HS-27A (cell line): ENCODE measurements around the gene ITGA11.
"Not testable (repeated sequence)": the region's sequence is repeated elsewhere in the genome, so short reads cannot be mapped to it uniquely, and the experiment has no call there.

Source experiments
- DNase-seq: peaks from one replicate; pipeline ENCODE4 v3.0.0-alpha.2; 2012; ENCODE audit warnings: low read depth, missing footprints

The ITGA11 gene

DNA sequence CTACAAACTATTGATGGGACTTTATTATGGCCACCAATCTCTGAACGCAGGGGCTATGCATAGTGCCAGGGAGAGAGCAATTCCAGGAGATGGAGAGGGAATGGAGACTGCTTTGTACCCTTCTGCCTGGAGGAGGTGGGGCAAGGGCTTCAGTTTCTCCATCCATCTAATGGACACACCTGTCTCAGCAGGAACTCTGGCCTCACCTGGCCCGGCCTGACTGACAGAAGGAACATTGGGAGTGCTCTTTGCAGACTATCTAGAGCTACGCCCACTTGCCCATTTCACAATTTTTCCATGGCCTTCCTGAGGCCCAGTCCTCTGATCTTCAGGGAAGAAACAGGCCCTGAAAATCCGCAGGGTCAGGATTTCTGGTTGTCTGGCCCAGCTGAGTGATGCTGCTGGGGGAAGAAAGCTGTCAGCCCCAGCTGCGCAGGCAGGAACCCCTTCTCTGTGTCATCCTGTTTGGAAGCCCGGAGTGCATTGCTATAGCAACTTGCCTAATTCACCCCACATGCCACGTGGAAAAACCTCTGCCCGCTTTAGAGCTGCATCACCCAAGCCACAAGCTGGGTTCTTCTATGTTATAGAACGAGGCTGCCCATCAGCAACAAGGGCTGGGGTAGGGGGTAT lies 6.4 kb downstream of the ITGA11 start:
- no peak for DNase-seq

DNA sequence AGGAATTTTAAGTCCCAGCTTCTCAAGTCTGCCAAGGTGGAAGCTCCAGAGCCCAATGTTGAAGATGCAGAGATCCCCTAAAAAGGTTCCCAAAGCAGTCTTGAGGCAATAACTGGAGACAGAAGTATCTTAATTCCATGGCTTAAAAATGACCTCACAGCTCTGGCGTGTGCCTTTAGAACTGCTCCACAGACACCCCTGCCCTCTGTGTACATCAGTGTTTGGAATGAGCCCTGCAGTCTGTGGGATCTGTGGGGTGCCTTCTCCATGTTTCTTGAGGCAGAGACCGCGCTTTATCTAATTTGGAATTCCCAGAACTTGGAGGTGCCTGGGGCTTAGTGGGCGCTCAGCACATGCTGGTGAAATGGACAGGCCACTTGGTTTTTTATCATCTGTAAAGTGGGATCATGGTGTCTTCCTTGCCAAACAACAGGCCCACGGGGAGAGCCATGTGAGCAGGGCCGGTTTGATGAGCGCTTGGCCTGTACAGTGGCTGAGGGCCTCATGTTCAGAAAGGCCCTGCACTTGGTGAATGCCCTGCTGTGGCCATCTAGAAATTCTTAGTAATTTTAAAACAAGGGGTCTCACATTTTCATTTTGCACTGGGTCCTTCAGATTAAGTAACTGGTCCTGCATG lies 7.1 kb downstream of the ITGA11 start:
- no peak for DNase-seq

DNA sequence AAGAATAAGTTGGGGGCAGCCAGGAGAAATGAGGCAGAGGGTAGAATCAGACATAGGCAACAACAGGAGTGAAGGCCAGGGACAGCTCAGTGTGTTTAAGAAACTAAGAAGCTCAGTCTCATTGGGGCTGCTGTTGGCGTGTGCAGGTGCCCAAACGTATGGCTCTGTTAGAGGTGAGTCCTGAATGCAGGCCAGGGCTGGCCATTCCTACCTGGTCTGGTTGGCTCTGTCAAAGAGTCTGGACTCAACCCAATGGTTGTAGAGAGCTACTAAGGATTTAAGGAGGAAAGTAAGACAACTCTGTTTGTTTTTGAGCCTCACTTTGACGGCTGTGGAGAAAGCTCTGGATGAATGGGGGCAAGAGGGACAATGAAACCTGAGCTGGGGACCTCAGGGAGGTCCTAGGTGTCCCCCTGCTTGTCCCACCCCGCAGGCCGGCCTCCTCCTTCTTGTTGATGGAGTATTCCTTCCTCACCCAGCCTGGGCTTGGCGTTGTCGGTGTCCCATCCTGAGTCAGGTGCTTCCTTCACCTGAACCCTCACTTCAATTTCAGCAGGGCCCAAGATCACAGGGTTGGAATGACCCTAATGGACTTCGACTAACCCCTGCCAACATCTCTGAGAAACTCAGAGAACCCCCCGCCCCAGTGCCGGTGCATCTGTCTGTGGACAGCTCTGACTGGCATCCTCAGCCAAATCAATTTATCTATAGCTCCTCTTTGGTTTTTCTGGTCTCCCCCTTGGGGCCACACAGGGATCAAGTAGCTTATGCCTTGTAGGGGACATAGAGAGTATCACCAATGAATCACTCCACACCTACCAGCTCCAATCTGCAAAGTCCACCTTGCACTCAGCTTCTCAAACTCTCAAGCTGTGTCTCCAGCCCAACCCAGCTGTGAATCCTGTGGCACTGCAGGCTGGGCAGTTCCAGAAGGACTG lies 8.3 kb downstream of the ITGA11 start:
- no peak for DNase-seq

DNA sequence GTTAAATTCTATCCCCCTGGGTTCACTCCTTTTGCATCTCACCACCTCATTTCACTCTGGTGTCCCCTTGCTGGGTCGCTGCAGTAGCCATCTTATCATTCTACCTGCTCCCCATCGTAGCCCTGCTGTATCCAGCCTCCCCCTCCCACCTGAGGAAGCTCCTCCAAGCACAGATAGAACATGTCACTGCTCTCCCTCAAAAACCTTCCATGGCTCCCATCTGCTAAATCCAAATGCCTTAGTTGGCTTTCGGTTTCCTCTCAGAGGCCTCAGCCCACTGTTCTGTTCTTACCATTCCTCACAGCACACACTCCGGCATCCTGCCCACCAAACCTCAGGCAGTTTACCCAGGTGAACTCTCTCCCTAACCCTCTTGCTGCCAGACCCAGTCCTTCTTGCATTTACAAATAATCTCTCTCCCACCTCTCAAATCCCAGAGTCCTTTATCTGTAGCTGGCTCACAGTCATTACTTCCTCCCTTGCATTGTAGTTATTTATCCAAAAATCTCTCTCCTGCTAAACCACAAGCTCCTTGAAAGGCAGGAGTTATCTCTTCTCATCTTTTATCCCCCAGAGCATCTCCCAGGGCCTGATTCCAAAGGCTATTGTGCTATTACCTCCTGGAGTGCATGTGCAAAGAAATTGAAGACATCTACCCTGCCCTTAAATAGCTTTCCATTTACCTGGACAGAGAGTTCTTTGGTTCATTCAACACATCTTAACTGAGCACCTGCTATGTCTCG lies 9.4 kb downstream of the ITGA11 start:
- DNase-seq: not testable (repeated sequence)

DNA sequence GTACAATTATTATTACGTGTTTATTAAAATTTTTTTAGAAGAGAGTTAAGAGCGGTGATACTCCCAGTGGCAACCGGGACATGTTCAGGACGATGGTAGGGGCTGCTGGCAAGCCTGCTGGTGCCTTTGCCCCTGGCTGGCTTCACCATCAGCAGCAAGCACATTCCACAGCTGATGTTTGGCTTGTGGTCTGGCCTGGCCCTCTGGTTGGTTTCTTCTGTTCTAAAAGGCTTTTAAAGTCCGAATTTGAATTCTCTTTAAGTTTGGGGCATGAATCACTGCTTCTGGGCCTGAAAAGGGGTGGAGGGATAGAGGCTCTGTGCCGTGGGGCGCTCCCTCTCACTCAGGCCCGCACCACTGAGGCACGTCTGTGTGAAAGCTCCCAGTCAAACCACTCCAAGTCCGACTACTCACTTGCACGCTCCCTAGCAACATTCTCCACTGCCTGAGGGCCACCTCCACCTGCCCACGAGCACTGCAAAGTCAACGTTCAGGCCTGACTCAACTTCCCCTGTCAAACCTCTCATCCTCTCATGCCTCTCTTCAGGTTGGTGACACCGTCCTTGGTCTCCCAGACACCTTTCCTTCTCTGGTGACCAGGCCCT lies 10.1 kb downstream of the ITGA11 start:
- no peak for DNase-seq

DNA sequence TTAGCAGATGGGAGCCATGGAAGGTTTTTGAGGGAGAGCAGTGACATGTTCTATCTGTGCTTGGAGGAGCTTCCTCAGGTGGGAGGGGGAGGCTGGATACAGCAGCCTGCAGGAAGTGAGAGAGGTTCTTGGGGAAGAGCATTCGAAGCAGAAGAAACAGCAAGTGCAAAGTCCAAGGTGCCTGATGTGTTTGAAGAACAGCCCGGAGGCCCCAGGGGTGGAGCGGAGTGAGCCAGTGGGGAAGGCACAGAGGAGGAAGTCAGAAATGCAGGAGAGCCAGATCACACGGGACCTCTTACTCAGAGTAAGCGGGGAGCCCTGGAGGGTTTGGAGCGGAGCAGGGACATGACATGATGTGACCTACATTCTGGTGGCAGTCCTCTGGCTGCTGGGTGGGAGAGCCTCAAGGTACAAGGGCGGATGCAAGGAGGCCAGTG lies 10.8 kb downstream of the ITGA11 start:
- no peak for DNase-seq

DNA sequence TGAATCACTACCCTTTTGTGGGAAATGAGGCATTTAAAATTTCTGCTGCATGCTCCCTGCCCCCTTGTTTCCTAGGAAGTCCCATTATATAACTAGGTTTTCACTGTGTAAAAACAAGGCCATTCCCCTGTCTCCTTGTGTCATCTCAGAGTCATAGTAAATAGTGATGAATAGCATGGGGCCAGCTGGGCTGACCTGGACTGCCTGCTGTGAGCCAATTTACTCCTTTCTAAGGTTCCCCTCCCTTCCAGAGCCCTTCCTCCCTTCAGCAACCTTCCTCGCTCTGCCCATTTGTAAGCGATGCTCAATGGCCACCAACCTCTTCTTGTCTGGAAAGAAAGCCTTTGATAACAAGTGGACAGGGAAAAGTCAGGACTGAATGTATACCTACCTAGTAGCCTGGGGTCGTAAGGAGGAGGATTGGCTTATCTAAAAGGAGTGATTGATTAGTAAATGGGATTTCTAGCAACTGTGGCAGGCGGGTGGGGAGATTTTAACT lies 11.7 kb downstream of the ITGA11 start:
- DNase-seq: no peak

DNA sequence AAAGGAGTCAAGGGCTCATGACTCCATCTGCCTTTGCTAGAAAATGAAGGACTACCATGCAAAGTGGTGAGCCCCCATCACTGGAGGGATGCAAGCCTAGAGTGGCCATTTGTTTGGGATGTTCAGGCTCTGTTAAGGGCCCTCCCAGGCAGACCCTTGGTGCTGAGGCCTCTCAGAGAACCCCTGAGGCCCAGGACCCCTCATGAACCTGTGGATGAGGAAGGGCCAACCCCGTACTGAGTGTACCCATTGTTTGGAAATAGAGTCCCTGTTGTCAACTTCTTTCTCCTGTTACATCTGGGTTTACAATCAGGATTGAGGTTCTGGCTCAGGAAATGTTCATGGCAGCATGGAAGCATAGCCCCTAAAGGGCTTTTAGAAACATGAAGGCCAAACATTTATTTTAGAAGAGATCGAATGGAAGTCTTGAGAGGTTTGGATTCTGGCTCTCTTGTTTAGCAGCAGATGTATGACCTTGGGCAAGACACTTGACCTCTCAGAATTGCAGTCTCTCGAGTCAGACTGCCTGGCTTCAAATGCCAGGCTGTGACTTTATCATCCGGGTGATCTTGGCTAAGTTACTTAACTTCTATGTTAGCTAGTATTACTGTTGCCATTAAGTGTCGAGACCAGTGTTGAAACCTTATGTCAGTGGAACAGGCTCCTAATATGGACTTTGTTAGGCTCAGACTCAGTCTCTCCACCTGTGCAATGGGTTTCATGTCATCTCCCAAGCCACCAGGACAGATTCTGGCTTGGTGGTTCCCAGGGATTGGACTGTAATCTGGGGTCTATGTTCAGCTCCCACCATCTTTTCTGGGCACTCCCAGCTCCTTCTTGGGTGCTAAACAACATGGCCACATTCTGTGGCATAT lies 12.4 kb downstream of the ITGA11 start:
- DNase-seq: no peak

DNA sequence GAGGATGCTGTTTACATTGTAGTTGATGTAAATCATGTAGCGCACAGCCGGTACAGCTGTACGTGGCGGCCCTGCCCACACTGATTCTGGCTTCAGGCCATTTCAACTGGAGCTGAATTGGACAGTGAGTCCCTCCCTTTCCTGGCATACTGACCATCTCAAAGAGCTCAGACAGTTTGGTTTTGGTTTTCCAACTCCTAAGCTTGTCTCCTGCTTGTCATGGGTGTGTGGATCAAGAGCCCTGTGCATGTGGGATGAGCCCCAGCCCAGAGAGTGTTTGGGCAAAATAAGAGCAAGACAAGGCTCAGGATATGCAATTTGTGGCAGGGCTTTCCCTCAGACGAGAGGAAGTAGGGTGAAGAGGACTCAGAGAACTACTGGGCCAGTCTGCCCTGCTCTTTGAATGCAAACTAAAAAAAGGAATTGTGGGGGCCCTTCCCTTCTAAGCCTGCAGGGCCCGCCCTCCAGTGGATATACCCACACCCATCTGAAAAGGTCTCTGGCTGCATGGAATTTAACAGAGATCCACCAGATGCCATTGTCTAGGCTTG lies 13.3 kb downstream of the ITGA11 start:
- DNase-seq: no peak

DNA sequence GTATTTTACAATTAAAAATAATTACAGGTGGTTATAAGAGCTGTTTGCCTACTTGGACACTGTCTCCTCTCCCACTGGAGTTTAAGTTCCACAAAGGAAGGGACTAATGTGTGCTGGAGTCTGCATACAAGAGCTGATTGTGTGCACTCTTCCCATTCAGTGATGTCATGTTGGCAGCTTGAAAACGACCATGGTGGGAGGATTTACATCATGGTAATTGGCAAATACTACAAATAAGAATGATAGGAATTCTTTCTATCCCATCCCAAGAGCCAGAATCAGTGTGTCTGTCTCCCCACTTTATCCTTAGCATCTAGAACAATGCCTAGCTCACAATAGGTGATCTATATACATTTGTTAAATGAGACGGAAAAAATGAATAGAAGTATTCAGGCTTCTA lies 14.1 kb downstream of the ITGA11 start:
- no peak for DNase-seq

DNA sequence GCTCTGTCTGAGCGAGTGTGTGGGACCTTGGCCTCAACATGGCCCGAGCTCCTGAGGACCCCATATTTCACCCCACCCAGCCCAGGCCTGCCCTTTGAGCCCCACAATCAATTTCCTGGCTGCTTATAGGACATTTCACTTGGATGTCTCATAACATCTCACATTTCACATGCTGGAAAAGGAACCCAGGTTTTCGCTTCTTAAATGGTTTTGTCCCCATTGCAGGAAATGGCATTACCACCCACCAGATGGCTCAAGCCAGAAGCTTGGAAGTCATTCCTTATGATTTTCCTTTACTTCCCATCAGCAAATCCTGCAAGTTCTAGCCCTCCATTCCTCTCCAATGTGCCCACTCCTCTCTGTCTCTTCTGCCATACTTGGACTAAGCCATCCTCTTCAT lies 14.9 kb downstream of the ITGA11 start:
- no peak for DNase-seq

DNA sequence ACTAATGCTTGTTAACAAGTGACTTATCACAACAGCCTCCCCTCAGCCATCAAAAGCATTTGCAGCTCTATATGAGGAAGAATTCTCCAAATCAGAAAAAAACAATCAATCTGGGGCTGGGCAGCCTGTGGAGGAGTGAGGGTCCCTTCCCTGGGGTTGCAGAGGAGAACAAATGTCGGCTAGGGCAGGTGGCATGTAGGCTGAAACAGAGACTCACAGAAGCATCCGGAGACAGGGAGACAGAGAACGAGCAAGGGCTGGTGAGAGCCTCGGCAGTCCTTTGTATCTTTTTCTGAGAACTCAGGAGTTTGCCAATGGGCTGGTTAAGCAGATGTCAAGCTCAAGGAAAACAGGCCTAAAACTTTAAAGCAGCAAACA lies 15.8 kb downstream of the ITGA11 start:
- DNase-seq: no peak

DNA sequence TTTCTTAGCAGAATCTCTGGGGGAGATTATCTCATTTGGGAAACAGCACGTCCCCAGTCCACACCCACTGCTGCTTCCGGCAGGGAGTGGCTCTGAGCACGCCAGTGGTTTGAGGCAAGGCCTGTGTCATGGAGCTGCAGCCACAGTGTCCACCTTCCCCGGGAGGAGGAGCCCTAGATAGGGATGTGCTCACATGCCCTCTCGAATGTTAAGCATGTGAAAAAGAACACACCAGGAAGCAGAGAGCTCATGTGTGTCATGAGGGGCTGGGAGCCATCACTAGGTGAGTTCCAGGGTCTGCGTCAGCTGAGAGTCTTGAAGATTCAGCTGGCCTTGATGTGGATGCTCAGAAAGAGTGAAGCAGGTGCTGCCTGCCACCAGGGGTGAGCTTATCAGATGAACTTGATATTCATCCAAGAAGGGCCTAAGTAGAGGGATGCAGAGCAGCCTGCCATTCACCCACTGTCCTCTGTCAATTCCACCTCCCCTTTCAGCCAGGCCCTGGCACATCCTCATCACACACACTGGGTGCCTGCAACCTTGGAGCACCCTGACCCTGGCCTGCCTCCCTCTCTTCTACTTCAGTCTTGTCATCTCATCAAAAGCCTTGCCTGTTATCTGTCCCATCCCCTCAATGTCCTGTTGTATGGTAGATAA lies 16.3 kb downstream of the ITGA11 start:
- no peak for DNase-seq

DNA sequence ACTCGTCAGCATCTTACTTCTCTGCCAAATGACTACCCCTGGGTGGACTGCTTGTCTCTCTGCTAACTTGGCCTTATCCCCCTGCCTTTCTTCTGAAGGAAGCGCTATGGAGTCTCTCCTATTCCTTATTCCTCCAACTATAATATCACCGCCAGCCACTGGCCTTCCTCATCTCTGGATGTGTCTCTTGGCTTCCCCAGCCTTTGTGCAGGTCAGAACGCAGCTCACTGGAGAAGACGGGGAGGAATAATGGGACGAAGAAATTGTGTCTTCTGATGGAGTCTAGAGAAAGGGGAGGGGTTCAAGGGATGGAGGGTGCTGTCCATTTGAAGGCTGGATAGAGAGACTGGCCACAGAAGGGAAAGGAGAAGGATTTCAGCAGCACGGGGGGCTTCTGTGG lies 16.9 kb downstream of the ITGA11 start:
- DNase-seq: no peak

DNA sequence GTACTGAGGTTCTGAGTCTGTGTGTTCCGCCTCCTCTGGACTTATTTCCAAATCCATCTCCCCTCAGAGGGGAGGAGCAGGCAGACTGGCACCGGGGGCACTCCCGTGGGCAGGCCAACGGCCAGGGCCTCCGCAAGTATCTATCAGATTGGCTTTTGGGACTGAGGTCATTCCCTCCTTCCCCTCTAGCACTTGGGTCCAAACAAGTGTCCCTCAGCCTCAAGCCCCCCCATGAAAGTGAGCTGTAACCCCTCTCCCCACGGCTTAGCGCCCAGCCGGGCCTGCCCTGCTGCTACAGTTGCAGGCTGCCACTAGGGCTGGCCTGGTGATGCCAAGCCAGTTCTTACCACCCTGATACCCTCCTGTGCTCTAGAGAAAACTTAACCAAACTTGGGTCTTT lies 17.4 kb downstream of the ITGA11 start:
- no peak for DNase-seq

DNA sequence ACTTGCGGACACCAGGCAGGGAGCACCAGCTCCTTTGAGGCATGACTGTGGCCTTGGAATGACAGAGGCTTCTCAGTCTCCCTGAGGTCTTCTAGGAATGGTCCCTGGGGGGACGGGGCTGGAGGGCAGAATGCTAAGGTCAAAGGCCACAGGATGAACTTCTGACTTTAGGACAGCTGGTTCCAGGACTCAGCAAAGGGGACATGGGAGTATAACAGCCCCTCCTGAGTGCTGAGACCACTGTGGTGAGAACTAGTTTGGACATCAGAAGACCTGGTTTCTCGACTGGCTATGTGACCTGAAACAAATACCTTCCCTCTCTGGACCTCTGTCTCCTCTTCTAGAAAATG lies 17.8 kb downstream of the ITGA11 start:
- no peak for DNase-seq

DNA sequence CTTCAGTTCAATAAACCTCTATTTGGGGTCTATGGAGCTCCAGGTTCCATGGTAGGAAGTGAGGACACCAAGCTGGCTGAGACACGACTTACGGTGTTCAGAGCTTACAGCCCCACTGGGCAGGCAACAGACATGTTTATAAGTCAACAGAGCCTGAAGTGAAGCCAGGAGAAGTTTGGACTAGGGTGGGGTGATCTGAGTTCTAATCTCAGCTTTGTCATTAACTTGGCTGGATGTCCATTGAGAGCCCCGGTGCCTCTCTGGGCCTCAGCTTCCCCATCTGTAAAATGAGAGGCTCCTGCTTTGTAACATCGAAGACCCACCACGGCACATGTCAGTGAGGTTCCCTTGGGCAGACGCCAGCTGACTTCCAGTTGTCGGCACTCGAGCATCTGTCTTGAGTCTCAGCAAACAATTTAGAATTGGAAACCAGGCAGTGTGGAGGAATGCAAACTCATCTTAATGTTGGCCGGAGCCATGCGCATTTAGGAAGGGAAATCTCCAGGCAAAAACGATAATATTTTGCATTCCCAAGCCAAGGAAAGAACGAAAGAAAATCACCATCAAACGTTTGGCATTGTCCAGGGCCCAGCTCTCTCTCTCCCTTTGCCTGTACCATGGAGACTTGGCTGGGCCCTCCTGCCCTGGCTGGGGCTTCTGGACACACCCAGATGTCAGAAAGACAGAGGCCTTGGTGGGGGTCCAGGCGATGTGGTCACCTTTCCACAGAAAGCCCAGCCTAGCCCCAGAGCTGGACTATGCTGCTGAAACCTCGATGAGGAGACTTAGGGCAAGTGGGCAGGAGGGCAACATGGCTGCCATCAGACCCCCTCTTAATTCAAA lies 18.4 kb downstream of the ITGA11 start:
- no peak for DNase-seq

DNA sequence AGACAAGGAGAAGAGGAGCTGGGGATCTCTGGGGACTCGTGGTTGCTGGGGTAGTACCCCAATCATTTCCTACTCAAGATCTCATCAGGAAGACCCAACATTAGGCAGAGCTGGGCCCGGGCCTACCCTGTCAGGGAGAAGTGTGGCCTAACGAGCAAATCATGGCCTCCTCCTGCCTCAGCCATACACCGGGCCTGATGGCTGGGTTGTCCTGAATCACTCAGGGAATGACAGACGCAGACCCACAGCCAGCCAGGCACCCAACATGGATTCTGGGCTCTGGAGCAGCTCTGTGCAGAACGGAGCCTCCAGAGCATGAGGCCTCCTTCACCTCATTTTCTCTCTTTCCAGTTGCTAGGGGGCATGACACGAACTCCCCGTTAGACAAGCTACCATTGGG lies 19.7 kb downstream of the ITGA11 start:
- DNase-seq: no peak

DNA sequence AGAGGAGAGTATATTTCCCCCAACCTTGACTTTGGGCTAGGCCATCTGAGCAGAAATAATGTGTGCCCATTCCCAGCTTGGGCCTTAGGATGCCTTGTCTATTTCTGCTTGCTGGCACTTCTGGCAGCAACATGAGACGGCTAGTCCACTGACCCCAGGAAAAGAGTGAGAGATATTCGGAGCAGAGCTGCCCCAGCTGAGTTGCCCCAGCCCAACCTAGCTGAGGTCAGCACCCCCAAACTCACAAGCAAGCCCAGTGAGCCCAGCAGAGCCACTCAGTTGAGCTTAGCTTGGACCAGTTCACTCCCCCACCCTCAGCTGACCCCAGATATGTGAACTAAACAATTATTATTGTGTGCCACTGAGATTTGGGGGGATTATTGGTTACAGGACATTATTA lies 20.2 kb downstream of the ITGA11 start:
- DNase-seq: no peak
